Measurements from ENCODE around the gene AGAP1. TPM values are rescaled to one million over a fixed set of nuclear protein-coding genes. Genes with fewer than 3 reads are reported as not detected.

The AGAP1 gene
- total RNA-seq, 6 experiments from 2014 or later = 14.1 to 16.0 (median 15.1) TPM

DNA sequence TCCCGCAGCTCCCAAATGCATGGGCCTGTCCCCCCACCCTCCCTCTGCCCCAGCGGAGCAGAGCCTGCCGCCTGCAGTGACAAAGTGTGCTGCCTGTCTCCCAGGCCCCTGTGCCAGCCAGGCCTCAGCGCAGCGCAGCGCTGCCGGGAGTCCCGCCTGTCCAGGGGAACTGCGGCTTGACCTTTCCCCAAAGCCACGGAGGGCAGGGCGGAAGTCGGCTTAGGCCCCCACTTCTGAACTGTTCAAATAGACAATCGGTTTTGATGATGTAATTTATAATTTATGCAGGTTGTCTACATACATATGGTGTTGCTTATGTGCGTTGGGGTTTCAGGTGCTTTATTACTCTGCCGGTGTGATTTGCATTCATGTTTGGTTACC, 667.2 kb downstream of the AGAP1 start:
- no peak for DNase-seq
- Mint-ChIP-seq H3K4me3 (no peak overlapping the region), H3K27me3 (ENCODE audit: insufficient read depth) (peaks cover 45% of the 10 kb centered on the region)

DNA sequence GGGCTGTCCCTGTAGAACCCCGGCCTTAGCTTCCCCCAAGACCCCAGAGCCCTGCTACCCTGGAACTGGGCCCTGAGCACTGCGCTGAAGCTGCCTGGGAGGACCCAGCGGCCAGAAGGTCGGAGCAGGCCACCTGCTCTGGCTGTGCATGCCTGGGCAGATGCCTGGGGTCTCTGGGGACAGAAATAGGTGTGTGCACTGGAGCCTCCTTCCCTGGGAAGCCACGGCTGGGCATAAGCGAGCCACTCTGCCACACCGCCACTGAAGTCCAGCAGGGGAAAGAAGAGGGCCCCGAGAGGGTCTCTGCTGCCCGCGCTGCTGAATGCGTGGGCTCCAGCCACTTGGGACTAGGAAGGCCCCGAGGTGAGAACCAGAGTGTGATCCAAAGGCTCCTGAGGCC, 667.7 kb downstream of the AGAP1 start:
- no peak for DNase-seq
- peaks cover 9% of the 10 kb centered on the region; the same call in 1 of the 2 replicates for H3K4me1 Mint-ChIP-seq (ENCODE audit: low read depth)
- H3K27ac Mint-ChIP-seq = no peak overlapping the region
- no peak overlapping the region for H3K4me3 Mint-ChIP-seq
- peaks cover 45% of the 10 kb centered on the region for H3K27me3 Mint-ChIP-seq (ENCODE audit: insufficient read depth)
- H3K9me3 Mint-ChIP-seq = no peaks in the 10 kb centered on the region
- TF ChIP-seq, protein P1, sequence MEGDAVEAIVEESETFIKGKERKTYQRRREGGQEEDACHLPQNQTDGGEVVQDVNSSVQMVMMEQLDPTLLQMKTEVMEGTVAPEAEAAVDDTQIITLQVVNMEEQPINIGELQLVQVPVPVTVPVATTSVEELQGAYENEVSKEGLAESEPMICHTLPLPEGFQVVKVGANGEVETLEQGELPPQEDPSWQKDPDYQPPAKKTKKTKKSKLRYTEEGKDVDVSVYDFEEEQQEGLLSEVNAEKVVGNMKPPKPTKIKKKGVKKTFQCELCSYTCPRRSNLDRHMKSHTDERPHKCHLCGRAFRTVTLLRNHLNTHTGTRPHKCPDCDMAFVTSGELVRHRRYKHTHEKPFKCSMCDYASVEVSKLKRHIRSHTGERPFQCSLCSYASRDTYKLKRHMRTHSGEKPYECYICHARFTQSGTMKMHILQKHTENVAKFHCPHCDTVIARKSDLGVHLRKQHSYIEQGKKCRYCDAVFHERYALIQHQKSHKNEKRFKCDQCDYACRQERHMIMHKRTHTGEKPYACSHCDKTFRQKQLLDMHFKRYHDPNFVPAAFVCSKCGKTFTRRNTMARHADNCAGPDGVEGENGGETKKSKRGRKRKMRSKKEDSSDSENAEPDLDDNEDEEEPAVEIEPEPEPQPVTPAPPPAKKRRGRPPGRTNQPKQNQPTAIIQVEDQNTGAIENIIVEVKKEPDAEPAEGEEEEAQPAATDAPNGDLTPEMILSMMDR (IDR thresholded peaks at IDR 0.05) = no peak
- H3K36me3 Mint-ChIP-seq (ENCODE audit: low read depth) = no peaks in the 10 kb centered on the region

More for the DNA sequence above, 667.2 kb downstream of the AGAP1 start:
- peaks cover 5% of the 10 kb centered on the region; the same call in 1 of the 2 replicates for H3K4me1 Mint-ChIP-seq (ENCODE audit: low read depth)
- H3K9me3 Mint-ChIP-seq = no peaks in the 10 kb centered on the region
- H3K27ac Mint-ChIP-seq = no peak overlapping the region
- TF ChIP-seq, protein P1 (IDR thresholded peaks at IDR 0.05) = no peak
- H3K36me3 Mint-ChIP-seq (ENCODE audit: low read depth) = no peaks in the 10 kb centered on the region

DNA sequence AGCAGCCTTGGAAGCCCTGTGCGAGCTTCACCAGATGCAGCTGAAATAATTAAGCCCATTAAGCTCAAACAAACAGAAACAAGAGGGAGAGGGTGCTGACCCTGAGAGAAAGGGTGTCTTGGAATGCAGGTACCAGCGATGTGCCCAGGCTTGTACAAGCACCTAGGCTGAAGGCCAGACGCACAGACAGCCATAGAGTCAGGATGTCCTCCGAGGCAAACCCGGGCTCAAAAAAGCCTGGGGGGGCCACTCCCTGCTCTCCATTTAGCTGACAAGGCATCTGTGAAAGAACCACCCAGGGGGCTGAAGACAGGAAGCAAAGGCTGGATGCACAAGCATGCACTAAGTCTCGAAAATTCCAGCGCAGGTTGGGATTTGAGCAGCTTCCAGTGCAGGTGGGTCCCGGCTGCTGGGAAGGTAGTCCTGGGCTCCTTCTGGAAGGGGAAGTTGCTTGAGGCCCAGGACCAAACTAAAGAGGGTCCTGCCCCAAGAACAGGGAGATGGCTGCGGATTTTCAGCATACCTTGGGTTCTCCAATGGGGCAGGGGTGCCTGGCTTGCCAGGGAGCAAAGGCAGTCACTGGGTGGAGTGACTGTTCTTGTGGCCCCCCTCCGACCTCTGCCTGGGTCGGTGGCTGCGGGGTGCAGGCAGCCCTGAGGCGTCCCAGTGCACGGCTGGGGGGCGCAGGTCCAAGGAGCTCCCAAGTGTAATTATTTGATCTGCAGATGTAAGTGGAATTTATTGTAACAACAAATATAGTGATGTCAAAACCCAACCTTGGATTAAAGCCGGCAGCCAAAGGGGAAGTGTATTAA, 668.4 kb downstream of the AGAP1 start:
- Mint-ChIP-seq H3K4me3 (no peak overlapping the region), H3K36me3 (ENCODE audit: low read depth) (no peaks in the 10 kb centered on the region), H3K27me3 (ENCODE audit: insufficient read depth) (peaks cover 49% of the 10 kb centered on the region), H3K9me3 (no peaks in the 10 kb centered on the region; the same call in 1 of the 2 replicates), H3K27ac (no peak overlapping the region), H3K4me1 (ENCODE audit: low read depth) (peaks cover 11% of the 10 kb centered on the region; the same call in 1 of the 2 replicates)
- DNase-seq = no peak
- TF ChIP-seq, protein P1 (IDR thresholded peaks at IDR 0.05) = no peak

DNA sequence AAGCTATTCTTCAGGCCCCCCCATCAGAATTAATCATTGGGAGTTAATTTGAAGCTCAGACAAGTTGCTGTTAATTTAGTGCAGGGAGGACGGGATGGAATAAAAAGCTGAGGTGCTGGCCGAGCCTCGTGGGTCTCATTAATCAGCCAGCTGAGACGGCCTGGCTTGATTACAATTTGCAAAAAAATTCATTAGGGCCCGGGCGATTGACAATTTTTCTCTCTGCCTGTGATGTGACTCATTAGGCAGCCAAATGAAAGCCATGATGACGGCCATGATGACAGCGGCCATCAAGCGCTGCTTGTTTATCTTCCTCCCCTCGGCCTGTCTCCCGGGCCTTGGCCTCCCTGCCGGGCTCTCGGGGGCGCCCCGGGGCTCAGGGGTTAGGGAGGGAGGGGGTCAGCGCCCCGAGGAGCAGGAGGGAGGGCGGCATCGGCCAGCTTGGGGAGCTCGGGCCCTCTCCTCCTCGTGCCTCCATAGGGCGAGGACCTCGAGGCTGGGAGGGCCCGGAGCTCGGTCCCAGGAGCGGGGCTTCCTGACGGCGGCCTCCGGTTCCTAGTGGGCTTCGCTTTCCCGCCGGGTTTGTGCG, 669.1 kb downstream of the AGAP1 start:
- TF ChIP-seq, protein P1 (IDR thresholded peaks at IDR 0.05) = no peak
- DNase-seq = no peak
- Mint-ChIP-seq H3K4me1 (ENCODE audit: low read depth) (peaks cover 11% of the 10 kb centered on the region; the same call in 1 of the 2 replicates), H3K9me3 (no peaks in the 10 kb centered on the region; the same call in 1 of the 2 replicates), H3K27ac (no peak overlapping the region), H3K27me3 (ENCODE audit: insufficient read depth) (peaks cover 48% of the 10 kb centered on the region), H3K36me3 (ENCODE audit: low read depth) (no peaks in the 10 kb centered on the region), H3K4me3 (no peak overlapping the region)

DNA sequence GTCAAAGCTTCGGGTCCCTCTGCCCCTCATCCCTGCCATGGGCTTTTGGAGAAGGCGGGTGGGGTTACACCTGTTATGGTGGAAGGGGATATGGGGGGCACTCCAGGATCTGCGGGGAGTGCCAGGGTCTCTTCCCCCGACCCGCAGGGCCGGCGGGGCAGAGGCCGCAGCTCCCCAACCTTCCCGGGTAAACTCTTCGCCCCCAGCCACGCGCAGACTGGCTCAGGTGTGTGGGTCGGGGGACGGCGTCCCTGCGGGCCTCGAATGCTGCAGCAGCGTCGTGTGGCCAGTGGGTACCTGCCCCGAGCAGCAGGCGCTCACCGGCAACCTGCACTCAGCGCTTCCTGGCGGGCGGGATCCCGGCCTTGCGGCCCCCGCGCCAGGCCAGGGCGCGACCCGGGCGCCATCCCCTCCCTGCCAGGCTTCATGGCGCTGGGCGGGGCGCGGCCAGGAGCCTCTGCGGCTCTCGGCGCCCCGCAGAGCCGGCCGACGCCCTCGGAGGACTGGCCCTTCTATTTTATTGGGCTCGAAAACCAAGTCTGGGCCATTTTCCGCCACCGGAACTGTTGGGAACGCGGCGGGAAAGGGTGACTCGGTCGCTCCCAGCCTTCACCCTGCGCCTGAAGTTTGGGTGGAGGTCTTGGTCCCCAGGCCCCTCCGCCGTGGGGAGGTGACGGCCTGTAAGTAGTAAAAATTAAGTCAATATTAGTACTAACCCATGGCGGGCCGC, 669.8 kb downstream of the AGAP1 start:
- Mint-ChIP-seq H3K4me3 (no peak overlapping the region), H3K4me1 (ENCODE audit: low read depth) (peaks cover 11% of the 10 kb centered on the region; the same call in 1 of the 2 replicates), H3K27ac (no peak overlapping the region), H3K36me3 (ENCODE audit: low read depth) (no peaks in the 10 kb centered on the region), H3K9me3 (no peaks in the 10 kb centered on the region; the same call in 1 of the 2 replicates), H3K27me3 (ENCODE audit: insufficient read depth) (peaks cover 42% of the 10 kb centered on the region)
- DNase-seq = no peak
- TF ChIP-seq, protein P1 (IDR thresholded peaks at IDR 0.05) = no peak

All from HFFc6 (cell line).